ENCODE measurements around the gene ZBTB22.

- TF ChIP-seq, protein P1, sequence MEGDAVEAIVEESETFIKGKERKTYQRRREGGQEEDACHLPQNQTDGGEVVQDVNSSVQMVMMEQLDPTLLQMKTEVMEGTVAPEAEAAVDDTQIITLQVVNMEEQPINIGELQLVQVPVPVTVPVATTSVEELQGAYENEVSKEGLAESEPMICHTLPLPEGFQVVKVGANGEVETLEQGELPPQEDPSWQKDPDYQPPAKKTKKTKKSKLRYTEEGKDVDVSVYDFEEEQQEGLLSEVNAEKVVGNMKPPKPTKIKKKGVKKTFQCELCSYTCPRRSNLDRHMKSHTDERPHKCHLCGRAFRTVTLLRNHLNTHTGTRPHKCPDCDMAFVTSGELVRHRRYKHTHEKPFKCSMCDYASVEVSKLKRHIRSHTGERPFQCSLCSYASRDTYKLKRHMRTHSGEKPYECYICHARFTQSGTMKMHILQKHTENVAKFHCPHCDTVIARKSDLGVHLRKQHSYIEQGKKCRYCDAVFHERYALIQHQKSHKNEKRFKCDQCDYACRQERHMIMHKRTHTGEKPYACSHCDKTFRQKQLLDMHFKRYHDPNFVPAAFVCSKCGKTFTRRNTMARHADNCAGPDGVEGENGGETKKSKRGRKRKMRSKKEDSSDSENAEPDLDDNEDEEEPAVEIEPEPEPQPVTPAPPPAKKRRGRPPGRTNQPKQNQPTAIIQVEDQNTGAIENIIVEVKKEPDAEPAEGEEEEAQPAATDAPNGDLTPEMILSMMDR (IDR thresholded peaks at IDR 0.05), result no peak
- TF ChIP-seq POLR2AphosphoS5 (IDR thresholded peaks at IDR 0.05), result no peak
- no peak for TF ChIP-seq POLR2A (IDR thresholded peaks at IDR 0.05)
Observed at GRCh38 chr6:33335916-33336315, 18.4 kb upstream of the ZBTB22 start.

Measured in prostate gland (tissue), 2 donors.